ENCODE data around the gene FCHO2.

Gene FCHO2

DNA sequence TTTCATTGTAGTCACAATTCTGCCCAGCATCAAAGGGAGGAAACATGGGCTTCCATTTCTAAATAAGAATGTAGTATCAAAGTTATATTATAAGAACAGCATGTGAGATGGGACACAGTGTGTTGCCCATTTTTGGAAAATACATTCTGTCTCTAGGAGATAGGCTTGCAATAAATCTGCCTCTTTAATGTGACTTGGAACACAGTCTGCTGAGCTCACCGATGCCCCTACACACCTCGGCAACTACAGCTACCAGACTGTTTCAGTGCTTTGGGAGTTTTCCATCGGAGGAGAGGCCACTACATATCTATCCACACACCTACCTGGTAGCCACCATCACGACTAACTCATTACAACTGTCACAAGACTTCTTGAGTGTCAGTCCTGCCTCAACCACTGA is 18.9 kb upstream of the FCHO2 start:
- H3K9me2 ChIP-seq (replicated peaks; ENCODE audit: low read depth, low read length), result no peaks in the 10 kb centered on the region
- TF ChIP-seq CTCF (conservative IDR thresholded peaks at IDR 0.05; ENCODE audit: low read length) (no peak), EZH2phosphoT487 (IDR thresholded peaks at IDR 0.05; ENCODE audit: borderline replicate concordance) (no peak)
- no peaks in the 10 kb centered on the region for H3K27me3 ChIP-seq (ENCODE audit: insufficient read depth, low read length, poor library complexity, severe bottlenecking)
- no peaks in the 10 kb centered on the region for H3F3A ChIP-seq (ENCODE audit: low read depth)
- H3K9ac ChIP-seq (ENCODE audit: low read depth, low read length, poor library complexity, severe bottlenecking), result no peak overlapping the region
- H3K4me2 ChIP-seq (ENCODE audit: low read depth, low read length, poor library complexity, severe bottlenecking), result no peak overlapping the region
- H4K20me1 ChIP-seq (ENCODE audit: insufficient read depth, low read length, poor library complexity, severe bottlenecking), result no peaks in the 10 kb centered on the region
- H3K79me2 ChIP-seq (ENCODE audit: insufficient read depth, low read length), result no peaks in the 10 kb centered on the region
- no peaks in the 10 kb centered on the region for H3K9me3 ChIP-seq (ENCODE audit: insufficient read depth, low read depth, low read length)
- H3K4me3 ChIP-seq (ENCODE audit: low read length, poor library complexity, severe bottlenecking), result no peak overlapping the region
- H2AFZ ChIP-seq (ENCODE audit: low read length), result no peak overlapping the region
- H3K36me3 ChIP-seq (ENCODE audit: insufficient read depth, low read length), result no peaks in the 10 kb centered on the region
- H3K4me1 ChIP-seq (ENCODE audit: insufficient read depth, low read length, poor library complexity, severe bottlenecking), result no peaks in the 10 kb centered on the region

DNA sequence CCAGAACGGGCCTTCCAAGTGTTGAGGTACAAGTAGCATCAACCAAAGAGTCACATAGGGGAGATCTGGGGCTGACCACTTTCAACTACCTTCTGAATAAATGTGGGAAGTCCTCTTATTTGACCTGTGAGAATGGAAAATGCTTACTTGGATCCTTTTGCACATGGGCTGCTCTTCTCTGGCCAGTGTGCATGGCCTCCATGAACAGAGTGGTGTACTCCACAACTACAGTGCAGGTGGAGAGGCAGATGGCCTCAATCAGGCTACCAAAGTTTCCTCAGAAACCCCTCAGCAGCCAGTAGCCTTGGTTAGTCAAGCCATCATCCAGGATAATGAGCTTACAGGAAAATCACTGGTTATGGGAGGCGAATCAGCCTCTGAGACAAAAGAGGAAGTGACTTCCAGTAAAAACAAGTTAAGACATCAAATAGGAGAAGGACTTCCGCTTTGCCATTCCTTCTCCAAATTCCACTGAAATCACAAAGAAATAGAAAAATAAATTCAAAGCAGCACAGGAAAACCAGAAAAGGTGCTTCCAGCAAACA is 18.3 kb upstream of the FCHO2 start:
- Histone ChIP-seq H3K36me3 (ENCODE audit: insufficient read depth, low read length) (no peaks in the 10 kb centered on the region), H3K9ac (ENCODE audit: low read depth, low read length, poor library complexity, severe bottlenecking) (no peak overlapping the region), H4K20me1 (ENCODE audit: insufficient read depth, low read length, poor library complexity, severe bottlenecking) (no peaks in the 10 kb centered on the region), H3F3A (ENCODE audit: low read depth) (no peaks in the 10 kb centered on the region), H3K4me3 (ENCODE audit: low read length, poor library complexity, severe bottlenecking) (no peak overlapping the region), H3K9me2 (replicated peaks; ENCODE audit: low read depth, low read length) (no peaks in the 10 kb centered on the region), H3K79me2 (ENCODE audit: insufficient read depth, low read length) (no peaks in the 10 kb centered on the region), H3K9me3 (ENCODE audit: insufficient read depth, low read depth, low read length) (no peaks in the 10 kb centered on the region), H2AFZ (ENCODE audit: low read length) (no peak overlapping the region), H3K4me1 (ENCODE audit: insufficient read depth, low read length, poor library complexity, severe bottlenecking) (no peaks in the 10 kb centered on the region), H3K4me2 (ENCODE audit: low read depth, low read length, poor library complexity, severe bottlenecking) (no peak overlapping the region), H3K27me3 (ENCODE audit: insufficient read depth, low read length, poor library complexity, severe bottlenecking) (no peaks in the 10 kb centered on the region)
- TF ChIP-seq EZH2phosphoT487 (IDR thresholded peaks at IDR 0.05; ENCODE audit: borderline replicate concordance) (no peak), CTCF (conservative IDR thresholded peaks at IDR 0.05; ENCODE audit: low read length) (no peak)

DNA sequence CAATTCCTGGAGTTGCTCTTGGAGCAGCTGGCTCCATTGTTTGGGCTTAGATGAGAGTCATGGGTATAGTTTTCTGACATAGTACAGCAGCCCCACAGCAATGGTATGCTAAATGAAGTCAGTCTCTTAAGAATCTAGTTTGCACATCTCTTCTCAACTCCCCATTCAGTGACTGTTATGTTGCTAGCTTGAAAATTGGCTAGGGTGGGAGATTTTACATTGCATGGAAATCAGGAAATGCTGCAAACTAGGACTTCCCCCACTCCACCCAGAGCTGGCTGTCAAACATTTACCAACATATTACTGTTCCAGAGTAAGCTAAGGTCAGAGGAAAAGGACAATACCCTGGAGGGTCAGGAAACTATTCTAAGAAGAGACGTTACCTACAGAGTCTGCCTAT is 17.6 kb upstream of the FCHO2 start:
- TF ChIP-seq CTCF (conservative IDR thresholded peaks at IDR 0.05; ENCODE audit: low read length), result no peak
- no peak for TF ChIP-seq EZH2phosphoT487 (IDR thresholded peaks at IDR 0.05; ENCODE audit: borderline replicate concordance)

More for the DNA sequence above, 17.6 kb upstream of the FCHO2 start:
- Histone ChIP-seq H3K79me2 (ENCODE audit: insufficient read depth, low read length) (no peaks in the 10 kb centered on the region), H4K20me1 (ENCODE audit: insufficient read depth, low read length, poor library complexity, severe bottlenecking) (no peaks in the 10 kb centered on the region), H3K9ac (ENCODE audit: low read depth, low read length, poor library complexity, severe bottlenecking) (no peak overlapping the region), H3K4me2 (ENCODE audit: low read depth, low read length, poor library complexity, severe bottlenecking) (no peak overlapping the region), H3K27me3 (ENCODE audit: insufficient read depth, low read length, poor library complexity, severe bottlenecking) (no peaks in the 10 kb centered on the region), H3F3A (ENCODE audit: low read depth) (no peaks in the 10 kb centered on the region), H3K9me2 (replicated peaks; ENCODE audit: low read depth, low read length) (no peaks in the 10 kb centered on the region), H3K4me1 (ENCODE audit: insufficient read depth, low read length, poor library complexity, severe bottlenecking) (no peaks in the 10 kb centered on the region), H3K9me3 (ENCODE audit: insufficient read depth, low read depth, low read length) (no peaks in the 10 kb centered on the region), H2AFZ (ENCODE audit: low read length) (no peak overlapping the region), H3K4me3 (ENCODE audit: low read length, poor library complexity, severe bottlenecking) (no peak overlapping the region), H3K36me3 (ENCODE audit: insufficient read depth, low read length) (no peaks in the 10 kb centered on the region)

All from Loucy (cell line).